ENCODE measurements around the gene PPP2R2D. TPM values are rescaled to one million over a fixed set of nuclear protein-coding genes. Genes with fewer than 3 reads are reported as not detected.

Gene PPP2R2D
- total RNA-seq, 4 donors from 2014 or later = 39.2 to 79.0 (median 52.9) TPM

DNA sequence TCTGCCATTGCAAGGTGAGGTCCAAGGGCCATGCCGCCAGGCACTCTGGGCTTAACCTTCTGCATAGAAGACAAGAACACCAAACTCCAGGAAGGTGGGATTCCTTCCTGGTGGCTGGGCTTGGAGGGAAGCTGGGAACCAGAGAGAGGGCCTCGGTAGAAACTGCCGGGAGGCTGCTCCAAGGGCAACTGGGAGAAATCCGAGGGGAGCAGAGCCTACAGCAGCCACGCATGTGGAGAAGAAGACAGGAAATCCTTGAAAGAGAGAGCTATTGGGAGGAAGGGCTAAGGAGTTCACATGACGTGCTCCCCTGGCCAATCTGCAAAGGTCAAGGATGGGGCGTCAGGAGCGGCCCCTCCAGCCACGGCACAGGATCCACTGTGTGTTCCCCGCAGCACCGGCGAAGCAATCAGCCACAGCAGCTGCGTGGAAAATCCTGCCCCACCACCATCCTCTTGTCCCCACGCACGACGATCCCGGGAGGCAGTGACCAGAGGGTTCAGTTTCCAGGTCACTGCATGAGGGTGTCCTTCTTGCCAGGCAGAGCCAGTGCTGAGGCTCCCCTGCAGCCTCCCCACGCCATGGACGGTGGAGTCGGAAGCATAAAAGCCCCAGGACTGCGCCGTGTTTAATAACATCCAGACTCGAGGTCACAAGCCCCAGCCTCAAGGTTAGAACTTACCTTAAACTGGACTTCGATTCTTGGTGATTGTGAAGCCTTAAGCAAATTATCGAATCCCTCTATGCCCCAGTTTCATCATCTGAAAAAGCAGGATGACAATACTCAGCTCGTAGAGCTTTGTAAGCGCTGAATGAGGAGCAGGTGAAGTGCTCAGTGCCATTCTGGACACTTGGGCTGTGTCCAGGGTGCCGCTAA lies 8.6 kb upstream of the PPP2R2D start:
- H3K27me3 ChIP-seq = peaks cover 48% of the 10 kb centered on the region
- no peak overlapping the region for H3K27ac ChIP-seq
- no peaks in the 10 kb centered on the region for H3K36me3 ChIP-seq
- in situ Hi-C loops (cut with MboI; ENCODE audit: low pct_ligation_motif_present in 1 of 4, low pct_unique_long_range_greater_than_20kb in 1 of 4, low sequenced_read_pairs in 3 of 4) (loop anchor here in 3 of 4 donors (10.0 to 25.0 kb wide), 3 partner anchors 133 to 1705 kb away; no protein-coding TSS in a partner anchor), intact Hi-C loops (cut with DNase I; ENCODE audit: low total_unique reads) (no loop called here)
- no peaks in the 10 kb centered on the region for H3K4me1 ChIP-seq
- TF ChIP-seq CTCF (IDR thresholded peaks at IDR 0.05) (no peak), POLR2AphosphoS5 (IDR thresholded peaks at IDR 0.05) (no peak), EP300 (IDR thresholded peaks at IDR 0.05; ENCODE audit: low read depth) (no peak), POLR2A (IDR thresholded peaks at IDR 0.05) (no peak)
- DNase-seq = no peak
- 75% methylated on average over 28 of the region's 28 CpGs; no CpG with 5 or more reads in 1 of the 2 donors for WGBS, 2 donors (ENCODE audit: low coverage in 1 of 2)
- no peaks in the 10 kb centered on the region for H3K9me3 ChIP-seq
- no peak overlapping the region for H3K4me3 ChIP-seq

DNA sequence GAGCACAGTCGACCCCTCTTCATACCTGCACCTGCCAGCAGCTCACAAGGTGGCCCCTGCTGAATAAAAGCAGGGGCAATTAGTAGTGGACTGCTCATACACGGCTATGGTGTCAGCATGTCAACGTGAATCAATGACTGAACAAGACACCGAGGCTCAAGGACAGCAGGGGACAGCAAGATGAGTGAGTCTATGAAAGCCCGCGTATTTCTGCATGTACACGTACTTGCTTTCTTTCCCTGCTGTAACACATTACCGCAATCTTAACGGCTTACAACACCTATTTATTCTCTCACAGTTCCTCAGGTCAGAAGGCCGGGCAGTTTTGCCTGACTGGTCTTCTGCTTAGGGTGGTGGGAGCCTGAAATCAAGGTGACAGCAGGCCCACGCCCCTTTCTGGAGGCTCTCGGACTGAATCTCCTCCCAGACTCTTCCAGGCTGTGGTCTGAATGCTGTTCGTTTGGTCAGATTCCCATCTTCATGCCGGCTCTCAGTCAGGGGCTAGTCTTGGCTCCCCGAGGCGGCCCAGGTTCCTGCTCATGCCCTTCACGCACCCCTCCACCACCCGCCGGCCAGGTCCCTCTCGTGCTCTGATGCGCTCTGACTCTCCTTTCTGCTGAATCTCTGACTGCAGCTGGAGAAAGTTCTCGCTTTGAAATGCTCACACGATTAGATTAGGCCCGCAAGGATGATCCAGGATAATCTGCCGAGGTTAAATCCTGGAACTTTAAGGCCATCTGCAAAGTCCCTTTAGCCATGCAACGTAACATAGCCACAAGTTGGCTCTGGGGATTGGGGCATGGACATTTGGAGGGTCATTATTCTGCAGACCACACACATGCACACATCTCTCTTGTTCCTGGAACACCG lies 7.8 kb upstream of the PPP2R2D start:
- Histone ChIP-seq H3K4me1 (no peaks in the 10 kb centered on the region), H3K36me3 (no peaks in the 10 kb centered on the region), H3K27ac (no peak overlapping the region), H3K27me3 (peaks cover 57% of the 10 kb centered on the region), H3K9me3 (no peaks in the 10 kb centered on the region), H3K4me3 (no peak overlapping the region)
- DNase-seq = no peak
- intact Hi-C loops (cut with DNase I; ENCODE audit: low total_unique reads) (no loop called here), in situ Hi-C loops (cut with MboI; ENCODE audit: low pct_ligation_motif_present in 1 of 4, low pct_unique_long_range_greater_than_20kb in 1 of 4, low sequenced_read_pairs in 3 of 4) (loop anchor here in 3 of 4 donors (10.0 to 25.0 kb wide), 3 partner anchors 132 to 1706 kb away; no protein-coding TSS in a partner anchor)
- TF ChIP-seq POLR2AphosphoS5 (IDR thresholded peaks at IDR 0.05) = no peak
- 80 to 86% methylated on average over 1 to 27 of the region's 27 CpGs for WGBS, 2 donors (ENCODE audit: low coverage in 1 of 2)

DNA sequence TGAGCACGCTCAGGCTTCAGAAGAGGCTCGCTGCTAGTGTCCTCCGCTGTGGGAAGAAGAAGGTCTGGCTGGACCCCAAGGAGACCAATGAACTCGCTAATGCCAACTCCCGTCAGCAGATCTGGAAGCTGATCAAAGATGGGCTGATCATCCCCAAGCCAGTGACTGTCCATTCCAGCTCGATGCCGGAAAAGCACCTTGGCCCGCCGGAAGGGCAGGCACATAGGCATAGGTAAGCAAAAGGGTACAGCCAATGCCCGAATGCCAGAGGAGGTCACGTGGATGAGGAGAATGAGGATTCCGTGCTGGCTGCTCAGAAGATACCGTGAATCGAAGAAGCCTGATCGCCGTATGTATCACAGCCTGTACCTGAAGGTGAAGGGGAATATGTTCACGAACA lies 5.7 kb upstream of the PPP2R2D start:
- intact Hi-C loops (cut with DNase I; ENCODE audit: low total_unique reads) = no loop called here
- in situ Hi-C loops (cut with MboI; ENCODE audit: low pct_ligation_motif_present in 1 of 4, low pct_unique_long_range_greater_than_20kb in 1 of 4, low sequenced_read_pairs in 3 of 4) = loop anchor here in 3 of 4 donors (10.0 to 25.0 kb wide), 3 partner anchors 130 to 1708 kb away; no protein-coding TSS in a partner anchor
- 94 to 100% methylated on average over 6 to 17 of the region's 17 CpGs for WGBS, 2 donors (ENCODE audit: low coverage in 1 of 2)
- H3K36me3 ChIP-seq = no peaks in the 10 kb centered on the region
- no peak overlapping the region for H3K27ac ChIP-seq
- H3K27me3 ChIP-seq = peaks cover 73% of the 10 kb centered on the region
- no peaks in the 10 kb centered on the region for H3K9me3 ChIP-seq
- H3K4me1 ChIP-seq = peaks cover 0 to 6% (median 4%) of the 10 kb centered on the region in 4 donors
- DNase-seq = no peak
- no peak overlapping the region for H3K4me3 ChIP-seq
- no peak for TF ChIP-seq CTCF (IDR thresholded peaks at IDR 0.05)
- no peak for TF ChIP-seq POLR2AphosphoS5 (IDR thresholded peaks at IDR 0.05)
- TF ChIP-seq POLR2A (IDR thresholded peaks at IDR 0.05) = no peak
- TF ChIP-seq EP300 (IDR thresholded peaks at IDR 0.05; ENCODE audit: low read depth) = no peak

DNA sequence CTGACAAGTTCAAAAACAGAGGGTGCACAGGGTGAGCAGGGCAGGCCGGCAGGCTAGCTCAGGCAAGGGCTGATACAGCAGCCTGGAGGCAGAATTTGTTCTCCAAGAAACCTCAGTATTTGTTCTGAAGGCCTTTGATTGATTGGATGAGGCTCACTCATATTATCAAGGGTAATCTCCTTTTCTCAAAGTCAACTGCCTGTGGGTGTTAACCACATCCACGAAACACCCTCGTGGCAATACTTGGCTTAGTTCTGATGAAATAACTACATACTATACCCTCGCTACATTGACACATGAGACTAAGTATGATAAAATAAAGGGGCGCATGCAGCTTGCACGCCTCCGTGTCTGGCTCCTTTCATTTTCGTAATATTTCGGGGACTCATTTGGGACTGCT lies 4.4 kb upstream of the PPP2R2D start:
- WGBS, 2 donors (ENCODE audit: low coverage in 1 of 2) = 77 to 80% methylated on average over 6 to 9 of the region's 9 CpGs
- intact Hi-C loops (cut with DNase I; ENCODE audit: low total_unique reads) = no loop called here
- no peak overlapping the region for H3K4me3 ChIP-seq
- peaks cover 62% of the 10 kb centered on the region for H3K27me3 ChIP-seq
- in situ Hi-C loops (cut with MboI; ENCODE audit: low pct_ligation_motif_present in 1 of 4, low pct_unique_long_range_greater_than_20kb in 1 of 4, low sequenced_read_pairs in 3 of 4) = loop anchor here in 3 of 4 donors (10.0 to 25.0 kb wide), 3 partner anchors 128 to 1709 kb away; no protein-coding TSS in a partner anchor
- H3K4me1 ChIP-seq = peaks cover 0 to 7% (median 6%) of the 10 kb centered on the region in 4 donors
- no peak for DNase-seq
- TF ChIP-seq EP300 (IDR thresholded peaks at IDR 0.05; ENCODE audit: low read depth) (no peak), CTCF (IDR thresholded peaks at IDR 0.05) (no peak), POLR2A (IDR thresholded peaks at IDR 0.05) (no peak), POLR2AphosphoS5 (IDR thresholded peaks at IDR 0.05) (no peak)
- no peak overlapping the region for H3K27ac ChIP-seq
- no peaks in the 10 kb centered on the region for H3K9me3 ChIP-seq
- no peaks in the 10 kb centered on the region for H3K36me3 ChIP-seq

Data from transverse colon (tissue), 4 donors.